ENCODE measurements around the gene C14orf180.

DNA sequence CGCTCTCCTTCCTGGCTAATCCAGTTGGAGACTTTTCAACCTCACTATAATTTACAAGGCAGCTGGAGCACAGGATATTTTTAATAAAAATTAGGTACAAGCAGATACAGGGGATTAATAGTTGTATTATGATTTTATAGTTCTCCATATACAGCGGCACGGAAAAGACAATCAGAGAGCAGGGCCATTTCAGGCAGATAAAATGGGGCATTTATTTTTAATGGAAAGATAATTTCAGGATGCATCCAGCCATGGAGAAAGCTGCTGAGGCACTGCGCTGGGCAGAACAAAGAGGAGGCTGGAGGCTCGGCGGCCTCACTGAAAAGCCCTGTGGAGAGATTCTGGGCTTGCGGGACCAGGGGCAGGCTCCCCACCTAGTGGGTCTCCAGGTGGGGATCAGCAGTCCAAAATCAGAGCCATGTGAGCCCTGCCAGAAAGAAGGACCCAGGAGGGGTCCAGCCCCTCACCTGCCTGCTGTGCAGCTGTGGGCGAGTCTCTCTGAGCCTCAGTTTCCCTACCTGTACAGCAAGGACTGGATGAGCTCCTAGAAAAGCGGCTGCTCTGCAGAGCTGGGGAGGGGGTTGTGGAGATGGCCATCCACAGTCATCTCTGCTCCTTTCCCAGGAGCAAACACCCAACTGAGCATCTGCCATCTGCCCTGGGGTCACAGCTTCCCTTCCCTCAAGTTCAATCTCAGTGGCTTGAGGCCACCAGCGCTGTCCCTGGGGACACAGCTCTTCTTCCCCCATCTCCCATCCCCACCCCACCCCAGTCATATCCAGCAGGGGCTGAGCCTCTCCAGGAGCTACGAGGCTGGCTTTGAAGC, 23.9 kb upstream of the C14orf180 start:
- TF ChIP-seq, protein P1, sequence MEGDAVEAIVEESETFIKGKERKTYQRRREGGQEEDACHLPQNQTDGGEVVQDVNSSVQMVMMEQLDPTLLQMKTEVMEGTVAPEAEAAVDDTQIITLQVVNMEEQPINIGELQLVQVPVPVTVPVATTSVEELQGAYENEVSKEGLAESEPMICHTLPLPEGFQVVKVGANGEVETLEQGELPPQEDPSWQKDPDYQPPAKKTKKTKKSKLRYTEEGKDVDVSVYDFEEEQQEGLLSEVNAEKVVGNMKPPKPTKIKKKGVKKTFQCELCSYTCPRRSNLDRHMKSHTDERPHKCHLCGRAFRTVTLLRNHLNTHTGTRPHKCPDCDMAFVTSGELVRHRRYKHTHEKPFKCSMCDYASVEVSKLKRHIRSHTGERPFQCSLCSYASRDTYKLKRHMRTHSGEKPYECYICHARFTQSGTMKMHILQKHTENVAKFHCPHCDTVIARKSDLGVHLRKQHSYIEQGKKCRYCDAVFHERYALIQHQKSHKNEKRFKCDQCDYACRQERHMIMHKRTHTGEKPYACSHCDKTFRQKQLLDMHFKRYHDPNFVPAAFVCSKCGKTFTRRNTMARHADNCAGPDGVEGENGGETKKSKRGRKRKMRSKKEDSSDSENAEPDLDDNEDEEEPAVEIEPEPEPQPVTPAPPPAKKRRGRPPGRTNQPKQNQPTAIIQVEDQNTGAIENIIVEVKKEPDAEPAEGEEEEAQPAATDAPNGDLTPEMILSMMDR (conservative IDR thresholded peaks at IDR 0.05; ENCODE audit: low read depth, low read length), result no peak
- TF ChIP-seq EZH2 (IDR thresholded peaks at IDR 0.05; ENCODE audit: low read length, unreplicated experiment), result no peak
